Esophagus (tissue), 2 donors: ENCODE results near the gene ZFP82. TPM values are rescaled to one million over a fixed set of nuclear protein-coding genes. Genes with fewer than 3 reads are reported as not detected.

ENCODE experiments used
- H3K27ac ChIP-seq, 2 donors: one replicate each; pipeline ENCODE4 v1.5.1; 2013; ENCODE audit warnings: low read depth in 2 of 2, mild to moderate bottlenecking in 2 of 2, inconsistent platforms in 1 of 2, low read length in 1 of 2, moderate library complexity in 1 of 2
- H3K27me3 ChIP-seq, 2 donors: one replicate each; pipeline ENCODE4 v1.6.1; 2013; ENCODE audit warnings: low read length in 2 of 2, control low read depth in 1 of 2, mild to moderate bottlenecking in 1 of 2; ENCODE audit not compliant: insufficient read depth in 2 of 2, control insufficient read depth in 1 of 2
- H3K36me3 ChIP-seq, 2 donors: one replicate each; pipeline ENCODE4 v1.6.1; 2013; ENCODE audit warnings: low read length in 1 of 2; ENCODE audit not compliant: control insufficient read depth in 2 of 2, insufficient read depth in 2 of 2
- H3K4me1 ChIP-seq, 2 donors: one replicate each; pipeline ENCODE4 v1.6.1; 2013; ENCODE audit warnings: low read length in 1 of 2; ENCODE audit not compliant: control insufficient read depth in 2 of 2, insufficient read depth in 2 of 2
- H3K4me3 ChIP-seq, 2 donors: one replicate each; pipeline ENCODE4 v1.5.1; 2013; ENCODE audit warnings: low read length in 2 of 2, mild to moderate bottlenecking in 2 of 2, low read depth in 1 of 2, moderate library complexity in 1 of 2
- H3K9me3 ChIP-seq, 2 donors: one replicate each; pipeline ENCODE4 v1.6.1; 2013; ENCODE audit warnings: mild to moderate bottlenecking in 2 of 2, low read depth in 1 of 2, low read length in 1 of 2, moderate library complexity in 1 of 2; ENCODE audit not compliant: control insufficient read depth in 2 of 2, insufficient read depth in 1 of 2
- WGBS, 2 donors: extraction: QIAGEN DNeasy Blood & Tissue Kit; methylation state at CpG; one replicate each; pipeline ENCODE4 v1.1.7; 2013; 5-methylcytosine and 5-hydroxymethylcytosine counted together
- polyA plus RNA-seq, 2 donors: library from polyadenylated mRNA; stranded (reverse); fragments of 200-250 nt; gene quantifications; one replicate each; pipeline ENCODE4 v1.2.3, GENCODE V29; 2013
- donor health status: healthy with polysubstance abuse.
- donor health status: Bipolar disorder and iron deficiency.

ZFP82 gene
- polyA plus RNA-seq, 2 donors = 0.43 to 0.73 TPM

DNA sequence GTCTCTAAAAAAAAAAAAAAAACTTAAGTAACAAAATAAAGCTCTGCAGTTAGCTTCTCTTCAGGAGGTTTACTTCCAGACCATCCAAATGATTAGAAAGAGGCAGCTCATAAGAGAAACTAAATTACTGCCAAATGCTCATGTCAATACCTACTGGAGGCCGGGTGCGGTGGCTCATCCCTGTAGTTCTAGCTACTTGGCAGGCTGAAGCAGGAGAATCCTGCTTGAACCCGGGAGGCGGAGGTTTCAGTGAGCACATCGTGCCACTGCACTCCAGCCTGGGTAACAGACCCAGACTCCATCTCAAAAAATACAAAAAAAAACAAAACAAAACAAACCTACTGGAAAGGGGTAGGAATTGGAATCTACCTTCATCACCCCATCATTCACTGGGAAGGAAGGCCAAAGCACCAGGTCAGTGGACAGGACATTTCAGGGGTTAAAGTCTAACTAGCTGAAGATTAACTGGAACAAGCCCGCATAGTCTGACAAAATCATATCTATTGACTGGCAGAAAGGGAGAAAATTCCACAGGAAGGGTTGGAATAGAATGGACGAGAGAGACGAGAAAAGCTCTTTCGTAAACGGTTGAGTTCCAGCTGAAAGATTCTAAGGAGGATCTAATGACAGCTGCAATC is 40.8 kb downstream of the ZFP82 start:
- H3K36me3 ChIP-seq = no peaks in the 10 kb centered on the region
- H3K4me3 ChIP-seq = peak overlapping the region in 1 of 2 donors; percentile 94
- no peaks in the 10 kb centered on the region for H3K27me3 ChIP-seq
- H3K4me1 ChIP-seq = no peaks in the 10 kb centered on the region
- H3K9me3 ChIP-seq = peaks cover 0 to 2% of the 10 kb centered on the region in 2 donors
- 48 to 49% methylated on average over 10 of the region's 10 CpGs for WGBS, 2 donors
- H3K27ac ChIP-seq = no peak overlapping the region

DNA sequence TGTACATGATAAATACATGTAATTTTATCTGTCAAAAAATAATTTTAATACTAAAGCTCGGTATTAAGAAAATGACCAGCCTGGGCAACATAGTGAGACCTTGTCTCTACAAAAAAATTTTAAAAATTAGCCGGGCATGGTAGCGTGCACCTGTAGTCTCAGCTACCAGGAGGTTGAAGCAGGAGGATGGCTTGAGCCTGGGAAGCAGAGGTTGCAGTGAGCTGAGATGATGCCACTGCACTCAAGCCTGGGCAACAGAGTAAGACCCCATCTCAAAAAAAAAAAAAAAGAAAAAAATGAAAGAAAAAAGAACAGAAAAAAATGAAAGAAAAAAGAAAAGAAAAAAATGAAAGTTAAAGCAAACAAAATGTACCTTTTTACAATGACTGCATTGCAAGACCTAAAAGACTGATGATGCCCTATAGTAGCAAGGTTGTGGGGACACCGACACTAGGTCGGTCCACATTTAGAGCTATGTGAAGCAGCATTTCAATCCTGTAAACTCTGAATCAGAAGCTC is 44.7 kb downstream of the ZFP82 start:
- H3K9me3 ChIP-seq = peaks cover 0 to 5% of the 10 kb centered on the region in 2 donors
- no peaks in the 10 kb centered on the region for H3K4me1 ChIP-seq
- H3K27me3 ChIP-seq = no peaks in the 10 kb centered on the region
- H3K4me3 ChIP-seq = no peak overlapping the region
- H3K36me3 ChIP-seq = peaks cover 0 to 4% of the 10 kb centered on the region in 2 donors
- H3K27ac ChIP-seq = no peak overlapping the region
- WGBS, 2 donors = 95 to 98% methylated on average over 5 of the region's 5 CpGs

GRCh38 chr19:36371886-36372285 is 46.6 kb downstream of the ZFP82 start:
- Histone ChIP-seq H3K36me3 (peaks cover 0 to 8% of the 10 kb centered on the region in 2 donors), H3K4me1 (no peaks in the 10 kb centered on the region), H3K27ac (no peak overlapping the region), H3K4me3 (no peak overlapping the region), H3K27me3 (no peaks in the 10 kb centered on the region), H3K9me3 (peaks cover 0 to 5% of the 10 kb centered on the region in 2 donors)

DNA sequence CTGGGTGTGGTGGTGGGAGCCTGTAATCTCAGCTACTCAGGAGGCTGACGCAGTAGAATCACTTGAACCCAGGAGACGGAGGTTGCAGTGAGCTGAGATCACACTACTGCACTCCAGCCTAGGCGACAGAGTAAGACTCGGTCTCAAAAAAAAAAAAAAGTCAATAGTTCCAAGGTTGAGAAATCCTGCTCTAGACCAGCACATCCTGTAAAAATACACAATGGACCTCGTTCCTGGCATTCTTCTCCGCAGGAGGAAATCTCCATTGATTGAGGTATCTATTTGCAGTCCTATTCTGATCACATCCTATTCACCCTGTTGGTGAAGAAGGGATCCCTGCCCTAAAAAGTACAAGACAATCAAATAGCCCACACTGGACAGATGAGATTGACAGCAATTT is 54.6 kb downstream of the ZFP82 start:
- H3K27ac ChIP-seq = no peak overlapping the region
- H3K4me1 ChIP-seq = no peaks in the 10 kb centered on the region
- peaks cover 2 to 10% of the 10 kb centered on the region in 2 donors for H3K9me3 ChIP-seq
- no peak overlapping the region for H3K4me3 ChIP-seq
- H3K27me3 ChIP-seq = no peaks in the 10 kb centered on the region
- WGBS, 2 donors = 75 to 93% methylated on average over 6 of the region's 6 CpGs
- peaks cover 3 to 18% of the 10 kb centered on the region in 2 donors for H3K36me3 ChIP-seq

Other genes starting within 250 kb of the ZFP82 start
- 1 to 10 TPM; 1.9 to 3.5 TPM for gene ZNF565, start 204.0 kb downstream of the ZFP82 start, polyA plus RNA-seq
- 10 to 100 TPM; 13.4 to 22.2 TPM for gene ZNF146, start 203.5 kb downstream of the ZFP82 start, polyA plus RNA-seq
- 1 to 10 TPM in 1 of 2 donors, under 1 TPM in 1; 0.71 to 1.6 TPM for gene ZFP14, start 39.4 kb downstream of the ZFP82 start, polyA plus RNA-seq
- 1 to 10 TPM; 2.2 to 4.2 TPM for gene ZNF566, start 70.9 kb upstream of the ZFP82 start, polyA plus RNA-seq
- gene ZNF260, start 109.6 kb upstream of the ZFP82 start, polyA plus RNA-seq = 1 to 10 TPM; 2.7 to 2.8 TPM
- 1 to 10 TPM; 1.9 to 2.4 TPM for gene ZNF529, start 154.6 kb upstream of the ZFP82 start, polyA plus RNA-seq
- gene ZNF382, start 186.7 kb upstream of the ZFP82 start, polyA plus RNA-seq = under 1 TPM; 0.53 to 0.71 TPM
- gene ZNF461, start 248.2 kb upstream of the ZFP82 start, polyA plus RNA-seq = 1 to 10 TPM; 2.3 to 3.3 TPM